BLaER1 (cell line): ENCODE measurements around the gene TRIM32.
A peak's percentile ranks its signal among the peaks of the same experiment; 100 is the strongest.

ENCODE experiments used
- H3K27ac ChIP-seq: shearing (Covaris generic); formaldehyde crosslinking; 2 replicates; pipeline ENCODE4 v1.8.1; 2022
- H3K27me3 ChIP-seq: shearing (Covaris generic); formaldehyde crosslinking; 2 replicates; pipeline ENCODE4 v1.8.1; 2022
- H3K36me3 ChIP-seq: shearing (Covaris generic); formaldehyde crosslinking; 2 replicates; pipeline ENCODE4 v1.8.1; 2022
- H3K4me1 ChIP-seq: shearing (Covaris generic); formaldehyde crosslinking; 2 replicates; pipeline ENCODE4 v1.8.1; 2022
- H3K4me2 ChIP-seq: shearing (Covaris generic); formaldehyde crosslinking; 2 replicates; pipeline ENCODE4 v1.8.1; 2022
- H3K4me3 ChIP-seq: shearing (Covaris generic); formaldehyde crosslinking; 2 replicates; pipeline ENCODE4 v1.8.1; 2022
- H3K9ac ChIP-seq: shearing (Covaris generic); formaldehyde crosslinking; 2 replicates; pipeline ENCODE4 v1.8.1; 2022
- H3K9me3 ChIP-seq: shearing (Covaris generic); formaldehyde crosslinking; 2 replicates; pipeline ENCODE4 v1.8.1; 2022
- H4K20me1 ChIP-seq: shearing (Covaris generic); formaldehyde crosslinking; 2 replicates; pipeline ENCODE4 v1.8.1; 2022
- Cebpa-rat ChIP-seq: shearing (Covaris generic); IDR thresholded peaks from 2 replicates; pipeline ENCODE4 v1.8.1; 2022

TRIM32 gene

DNA sequence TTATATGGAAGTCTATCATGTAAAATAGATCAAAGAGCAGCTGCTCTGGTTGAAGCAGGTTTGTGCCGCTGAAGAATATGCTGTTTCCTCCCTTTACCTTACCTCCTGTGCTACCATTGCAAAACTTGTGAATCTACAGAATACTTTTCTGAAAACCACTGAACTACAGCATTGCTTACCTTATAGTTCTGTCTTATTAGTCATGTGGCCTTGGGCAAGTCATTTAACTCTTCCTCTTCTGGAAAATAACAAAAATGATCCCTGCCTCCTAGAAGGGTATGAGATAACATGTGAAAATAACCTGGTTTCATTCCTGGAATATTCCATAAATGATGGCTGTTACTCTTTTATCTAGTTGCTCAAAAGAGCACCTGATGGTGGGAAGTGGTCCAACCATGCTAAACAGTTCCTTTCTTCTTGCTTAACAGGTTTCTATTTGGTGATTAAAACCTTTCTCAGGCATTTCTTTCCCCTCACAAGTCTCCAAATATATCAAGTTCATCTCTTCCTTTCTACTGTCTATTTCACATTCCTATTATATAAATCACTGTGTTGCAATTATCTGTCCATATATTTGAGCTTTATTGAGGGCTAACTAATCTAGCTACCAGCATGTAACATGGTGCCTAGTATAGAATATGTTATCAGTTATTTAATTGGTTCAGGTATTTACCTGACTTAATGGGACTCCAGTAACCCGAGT lies 15.0 kb downstream of the TRIM32 start:
- Histone ChIP-seq H3K9ac (no peak overlapping the region), H3K4me2 (no peak overlapping the region)
- TF ChIP-seq Cebpa-rat, result no peak

DNA sequence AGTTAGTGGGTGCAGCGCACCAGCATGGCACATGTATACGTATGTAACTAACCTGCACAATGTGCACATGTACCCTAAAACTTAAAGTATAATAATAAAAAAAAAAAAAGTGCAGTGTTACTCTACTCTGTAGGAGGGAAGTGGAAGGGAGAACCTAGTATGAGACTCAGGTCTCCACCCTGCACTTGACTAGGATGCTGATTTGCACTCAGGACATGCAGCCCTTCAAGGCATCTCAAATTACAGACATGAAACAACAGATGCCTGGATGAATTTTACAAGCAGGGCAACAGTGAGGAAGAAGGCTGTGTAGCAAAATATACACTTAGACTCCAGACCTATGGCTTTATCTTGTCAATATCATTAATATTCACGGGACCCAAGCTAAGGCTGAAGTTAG lies 16.5 kb downstream of the TRIM32 start:
- no peak overlapping the region for H3K27ac ChIP-seq
- peaks cover 41% of the 10 kb centered on the region for H3K36me3 ChIP-seq
- no peak overlapping the region for H3K9ac ChIP-seq
- H3K4me3 ChIP-seq, result no peak overlapping the region
- H3K27me3 ChIP-seq, result no peaks in the 10 kb centered on the region
- H3K4me2 ChIP-seq, result no peak overlapping the region
- TF ChIP-seq Cebpa-rat, result no peak
- no peaks in the 10 kb centered on the region for H3K4me1 ChIP-seq
- H3K9me3 ChIP-seq, result peaks cover 24% of the 10 kb centered on the region; the same call in 1 of the 2 replicates
- peaks cover 36% of the 10 kb centered on the region for H4K20me1 ChIP-seq

More for the DNA sequence above, 15.0 kb downstream of the TRIM32 start:
- no peaks in the 10 kb centered on the region for H3K4me1 ChIP-seq
- no peak overlapping the region for H3K27ac ChIP-seq
- peaks cover 50% of the 10 kb centered on the region for H4K20me1 ChIP-seq
- peaks cover 33% of the 10 kb centered on the region; the same call in 1 of the 2 replicates for H3K9me3 ChIP-seq
- peaks cover 56% of the 10 kb centered on the region for H3K36me3 ChIP-seq
- no peaks in the 10 kb centered on the region for H3K27me3 ChIP-seq
- no peak overlapping the region for H3K4me3 ChIP-seq

DNA sequence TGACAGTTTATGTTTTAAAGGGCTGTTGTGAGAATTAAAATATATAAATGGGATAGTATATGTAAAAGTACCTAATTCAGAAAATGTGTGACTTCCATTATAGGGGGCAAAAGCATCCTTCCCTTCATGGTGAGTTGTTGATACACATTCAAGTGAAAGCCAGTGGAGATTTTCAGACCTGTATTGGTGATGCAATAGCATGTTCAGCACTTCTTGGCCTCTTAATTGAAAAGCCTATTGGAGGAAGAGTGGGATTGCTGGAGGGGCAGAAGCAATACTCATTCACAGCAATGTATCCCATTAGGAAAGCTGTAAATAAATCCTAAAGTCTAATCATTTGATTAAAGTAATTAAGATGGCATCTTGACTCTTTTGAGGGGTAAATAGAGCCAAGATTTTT lies 17.4 kb downstream of the TRIM32 start:
- Histone ChIP-seq H3K4me1 (no peaks in the 10 kb centered on the region), H3K9me3 (peaks cover 17% of the 10 kb centered on the region; the same call in 1 of the 2 replicates), H3K27ac (no peak overlapping the region), H3K9ac (no peak overlapping the region), H4K20me1 (peaks cover 28% of the 10 kb centered on the region; the same call in 1 of the 2 replicates), H3K4me2 (no peak overlapping the region), H3K4me3 (no peak overlapping the region), H3K36me3 (peaks cover 33% of the 10 kb centered on the region), H3K27me3 (no peaks in the 10 kb centered on the region)
- TF ChIP-seq Cebpa-rat, result no peak

DNA sequence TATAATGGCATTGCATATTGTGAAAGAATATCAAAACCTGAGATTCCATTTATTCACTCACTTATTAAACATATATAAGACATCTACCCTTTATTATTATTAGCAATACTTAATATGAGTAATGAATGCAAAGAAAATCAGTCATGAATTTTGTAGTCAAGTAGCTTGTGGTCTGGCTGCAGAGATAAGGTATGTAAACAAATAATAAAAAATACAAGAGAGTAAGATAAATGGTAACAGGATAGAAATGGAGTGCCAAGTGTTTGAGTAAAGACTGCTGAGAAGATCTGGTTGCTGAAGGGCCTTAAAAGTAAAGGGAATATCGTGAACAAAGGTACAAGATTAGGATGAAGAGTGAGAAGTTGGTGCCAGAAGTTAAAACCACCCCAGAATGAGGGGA lies 18.4 kb downstream of the TRIM32 start:
- Histone ChIP-seq H3K27me3 (no peaks in the 10 kb centered on the region), H3K9ac (no peak overlapping the region), H3K9me3 (peaks cover 15% of the 10 kb centered on the region; the same call in 1 of the 2 replicates), H3K4me2 (no peak overlapping the region), H4K20me1 (peaks cover 18% of the 10 kb centered on the region; the same call in 1 of the 2 replicates), H3K4me3 (no peak overlapping the region), H3K36me3 (peaks cover 22% of the 10 kb centered on the region), H3K4me1 (no peaks in the 10 kb centered on the region), H3K27ac (no peak overlapping the region)
- TF ChIP-seq Cebpa-rat, result no peak

DNA sequence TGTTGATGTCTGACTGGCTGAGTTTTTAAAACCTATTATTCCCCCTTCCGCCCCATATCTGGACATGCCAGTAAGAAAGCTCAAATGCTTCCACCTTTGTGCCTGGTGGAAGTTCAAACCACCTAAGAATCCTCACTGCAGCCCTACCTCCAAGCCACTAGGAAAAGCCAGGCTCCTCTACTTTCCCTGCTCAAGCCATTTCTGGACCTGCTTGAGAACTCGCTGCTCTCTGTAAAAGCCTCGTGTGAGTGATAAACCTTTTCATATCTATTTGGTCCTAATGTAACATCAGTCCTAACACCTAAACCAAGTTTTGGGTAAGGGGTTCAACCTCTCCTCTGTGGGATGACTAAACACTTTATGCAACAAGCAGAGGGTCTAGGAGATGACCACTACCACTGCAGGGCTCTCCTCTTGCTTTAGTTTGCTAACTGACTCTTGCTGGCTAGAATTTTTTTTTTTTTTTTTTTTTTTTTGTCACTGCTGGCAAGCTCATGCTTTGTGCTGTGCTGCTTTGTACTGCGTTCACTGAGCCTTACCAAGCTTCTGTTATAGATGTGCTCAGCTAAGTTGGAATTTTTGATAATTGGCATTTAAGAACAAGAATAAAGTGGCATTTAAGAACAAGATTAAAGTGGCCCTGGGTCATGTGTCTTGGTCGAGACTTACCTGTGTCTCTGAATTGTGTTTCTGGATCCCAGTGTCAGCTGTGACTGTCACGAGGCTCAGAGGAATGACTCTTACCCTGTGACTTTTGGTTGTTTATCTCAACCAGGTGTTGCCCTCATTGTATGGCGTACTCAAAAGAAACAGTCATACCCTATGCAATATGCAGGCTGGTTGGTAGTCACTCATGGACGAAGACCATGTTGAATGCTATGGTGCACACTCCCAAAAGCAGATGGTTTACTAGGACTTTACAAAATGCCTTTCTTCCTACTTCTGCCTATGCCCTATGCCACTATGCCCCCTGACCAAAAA lies 19.5 kb downstream of the TRIM32 start:
- Histone ChIP-seq H3K4me1 (no peaks in the 10 kb centered on the region), H3K27ac (no peak overlapping the region), H3K27me3 (no peaks in the 10 kb centered on the region), H3K4me2 (no peak overlapping the region), H3K9me3 (peaks cover 12% of the 10 kb centered on the region; the same call in 1 of the 2 replicates), H4K20me1 (peaks cover 18% of the 10 kb centered on the region; the same call in 1 of the 2 replicates), H3K9ac (no peak overlapping the region), H3K4me3 (no peak overlapping the region), H3K36me3 (peaks cover 11% of the 10 kb centered on the region)
- TF ChIP-seq Cebpa-rat, result no peak

DNA sequence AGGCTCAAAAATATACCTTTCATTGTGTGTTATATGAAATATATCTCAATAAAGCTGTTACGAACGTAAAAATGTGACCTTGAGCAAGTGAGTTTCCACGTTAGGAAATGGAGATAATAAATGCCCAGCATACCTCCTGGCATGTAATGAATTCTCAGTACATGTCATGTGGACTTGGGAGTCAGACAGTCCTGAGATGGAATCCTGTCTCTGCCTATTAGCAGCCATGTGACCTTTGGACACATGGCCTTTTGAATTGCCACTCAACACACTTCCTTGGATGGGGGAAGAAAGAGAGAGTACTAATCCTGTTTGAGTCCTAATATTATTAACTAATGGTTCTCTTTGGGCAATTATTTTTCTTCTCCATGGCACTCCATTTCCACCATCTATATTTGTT lies 25.7 kb downstream of the TRIM32 start:
- H3K27ac ChIP-seq, result no peak overlapping the region
- no peaks in the 10 kb centered on the region for H3K9me3 ChIP-seq
- no peak for TF ChIP-seq Cebpa-rat
- H4K20me1 ChIP-seq, result no peaks in the 10 kb centered on the region; the same call in 1 of the 2 replicates
- H3K27me3 ChIP-seq, result no peaks in the 10 kb centered on the region
- H3K36me3 ChIP-seq, result no peaks in the 10 kb centered on the region
- H3K4me2 ChIP-seq, result no peak overlapping the region
- peaks cover 18% of the 10 kb centered on the region for H3K4me1 ChIP-seq
- H3K4me3 ChIP-seq, result no peak overlapping the region
- H3K9ac ChIP-seq, result no peak overlapping the region

DNA sequence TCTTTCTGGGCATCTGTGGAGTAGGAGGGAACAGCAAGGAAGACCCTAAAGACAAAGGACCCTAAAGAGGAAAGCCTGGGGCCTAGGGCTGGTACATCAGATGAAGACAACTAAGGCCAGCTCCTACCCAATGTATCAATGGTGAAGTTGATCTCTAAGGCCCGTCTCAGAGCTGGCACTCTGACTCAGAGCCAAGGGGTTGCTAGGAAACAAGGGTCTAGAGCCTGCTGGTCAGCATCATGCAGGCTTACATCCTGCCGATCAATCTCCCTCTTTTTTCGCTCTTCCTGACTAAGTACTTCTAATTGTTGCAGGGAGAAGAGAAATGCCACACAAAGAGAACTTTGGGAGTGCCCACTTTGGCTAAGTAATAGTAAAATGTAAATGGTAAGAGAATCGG lies 26.2 kb downstream of the TRIM32 start:
- Histone ChIP-seq H3K4me3 (no peak overlapping the region), H3K27me3 (no peaks in the 10 kb centered on the region), H3K27ac (no peak overlapping the region), H4K20me1 (no peaks in the 10 kb centered on the region; the same call in 1 of the 2 replicates), H3K9me3 (no peaks in the 10 kb centered on the region), H3K9ac (no peak overlapping the region), H3K36me3 (no peaks in the 10 kb centered on the region), H3K4me1 (peaks cover 21% of the 10 kb centered on the region), H3K4me2 (no peak overlapping the region)
- TF ChIP-seq Cebpa-rat, result no peak

- no peaks in the 10 kb centered on the region for H3K36me3 ChIP-seq
- H3K27me3 ChIP-seq, result no peaks in the 10 kb centered on the region
- no peaks in the 10 kb centered on the region for H3K9me3 ChIP-seq
- H3K9ac ChIP-seq, result no peak overlapping the region
- peaks cover 24% of the 10 kb centered on the region for H3K4me1 ChIP-seq
- H3K4me3 ChIP-seq, result no peak overlapping the region
- no peak overlapping the region for H3K4me2 ChIP-seq
- no peaks in the 10 kb centered on the region for H4K20me1 ChIP-seq
- no peak for TF ChIP-seq Cebpa-rat
- H3K27ac ChIP-seq, result no peak overlapping the region
These were observed 28.6 kb downstream of the TRIM32 start for GRCh38 chr9:116715751-116716150.

DNA sequence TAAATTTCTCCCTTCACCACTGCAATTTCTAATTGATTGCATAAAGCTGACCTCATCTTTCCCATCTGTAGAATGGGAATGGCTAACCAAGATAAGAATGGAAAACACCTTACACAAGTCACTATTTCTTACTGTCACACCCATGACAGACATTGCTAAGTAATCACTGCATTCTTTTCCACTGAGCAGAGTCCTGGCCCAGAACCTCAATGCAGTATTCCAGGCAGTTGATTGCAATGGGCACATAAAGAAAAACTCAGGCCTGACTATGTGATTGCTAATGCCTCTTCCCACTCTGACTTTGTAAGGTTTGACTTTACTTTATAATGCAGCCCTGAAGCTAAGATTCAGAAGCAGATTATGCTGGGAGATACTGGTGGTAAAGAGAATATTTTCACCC lies 29.3 kb downstream of the TRIM32 start:
- H3K36me3 ChIP-seq, result no peaks in the 10 kb centered on the region
- no peak for TF ChIP-seq Cebpa-rat
- no peaks in the 10 kb centered on the region for H3K9me3 ChIP-seq

DNA sequence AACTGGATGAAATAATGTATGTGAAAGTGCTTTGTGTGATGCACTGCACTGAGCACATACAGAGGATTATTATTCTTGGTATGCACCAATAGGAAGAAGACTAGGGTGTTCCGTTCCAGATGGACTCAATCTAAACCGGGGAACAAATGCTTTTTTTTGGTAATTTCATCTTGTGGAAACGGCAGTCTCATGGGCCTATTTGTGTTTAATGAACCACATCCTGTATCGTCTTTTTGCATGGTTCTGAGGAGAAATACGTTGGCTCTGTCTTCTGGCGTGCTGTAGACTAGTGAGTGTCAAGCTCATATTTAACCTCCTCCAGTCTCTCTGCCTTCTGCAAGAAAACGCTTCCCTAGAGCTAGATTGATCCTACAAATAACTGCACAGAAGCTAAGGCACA lies 30.0 kb downstream of the TRIM32 start:
- H3K4me1 ChIP-seq, result peaks cover 24% of the 10 kb centered on the region
- H3K36me3 ChIP-seq, result no peaks in the 10 kb centered on the region
- no peak overlapping the region for H3K27ac ChIP-seq
- no peaks in the 10 kb centered on the region for H4K20me1 ChIP-seq
- no peak for TF ChIP-seq Cebpa-rat
- peak overlapping the region; percentile 56 for H3K4me2 ChIP-seq
- no peak overlapping the region for H3K4me3 ChIP-seq
- H3K27me3 ChIP-seq, result no peaks in the 10 kb centered on the region
- H3K9me3 ChIP-seq, result no peaks in the 10 kb centered on the region
- no peak overlapping the region for H3K9ac ChIP-seq

More for the DNA sequence above, 29.3 kb downstream of the TRIM32 start:
- Histone ChIP-seq H3K9ac (no peak overlapping the region), H3K27ac (no peak overlapping the region), H3K4me3 (no peak overlapping the region), H3K4me2 (peak overlapping the region; percentile 56), H3K4me1 (peaks cover 24% of the 10 kb centered on the region), H4K20me1 (no peaks in the 10 kb centered on the region), H3K27me3 (no peaks in the 10 kb centered on the region)
